Neuronal stem cell (in vitro differentiated cells): ENCODE measurements around the gene SLC35D3.

Experiments
- DNase-seq: peaks from one replicate; pipeline ENCODE4 v3.0.0-alpha.2; 2013; ENCODE audit warnings: low spot score
- H2AFZ ChIP-seq: one replicate; pipeline ENCODE4 v1.6.1; 2013; ENCODE audit warnings: mild to moderate bottlenecking, low read length, inconsistent platforms
- H2AK5ac ChIP-seq: 2 replicates; pipeline ENCODE4 v1.6.1; 2013; ENCODE audit warnings: low read depth, mild to moderate bottlenecking, inconsistent platforms, low read length, moderate library complexity, mixed read lengths
- H2BK120ac ChIP-seq: 2 replicates; pipeline ENCODE4 v1.6.1; 2013; ENCODE audit warnings: low read depth, mild to moderate bottlenecking, inconsistent platforms, low read length, moderate library complexity, mixed read lengths
- H2BK12ac ChIP-seq: one replicate; pipeline ENCODE4 v1.6.1; 2013; ENCODE audit warnings: low read length, inconsistent platforms
- H2BK15ac ChIP-seq: 2 replicates; pipeline ENCODE4 v1.6.1; 2013; ENCODE audit warnings: mild to moderate bottlenecking, low read length, inconsistent platforms, mixed read lengths
- H2BK5ac ChIP-seq: one replicate; pipeline ENCODE4 v1.6.1; 2013; ENCODE audit warnings: inconsistent platforms, mild to moderate bottlenecking, low read length, moderate library complexity
- H3K14ac ChIP-seq: one replicate; pipeline ENCODE4 v1.6.1; 2013; ENCODE audit warnings: low read length, inconsistent platforms
- H3K18ac ChIP-seq: 2 replicates; pipeline ENCODE4 v1.6.1; 2013; ENCODE audit warnings: low read length, inconsistent platforms
- H3K23ac ChIP-seq: 2 replicates; pipeline ENCODE4 v1.6.1; 2013; ENCODE audit warnings: low read depth, mild to moderate bottlenecking, mixed read lengths, low read length, inconsistent platforms; ENCODE audit not compliant: poor library complexity
- H3K27ac ChIP-seq: replicated peaks from 3 replicates; pipeline ENCODE4 v1.5.1; 2013; ENCODE audit warnings: low read length, inconsistent platforms
- H3K27me3 ChIP-seq, 3 experiments: 2 replicates each; pipeline ENCODE4 v1.6.1; 2013; ENCODE audit warnings: low read length in 3 of 3, mild to moderate bottlenecking in 2 of 3, inconsistent platforms in 1 of 3, low read depth in 1 of 3, mixed read lengths in 1 of 3, moderate library complexity in 1 of 3; ENCODE audit not compliant: control insufficient read depth in 3 of 3, insufficient read depth in 3 of 3
- H3K36me3 ChIP-seq, 2 donors: replicated peaks in 1 of 2; 2 replicates each; pipeline ENCODE4 v1.6.1; 2013; ENCODE audit warnings: low read length in 2 of 2; ENCODE audit not compliant: control insufficient read depth in 2 of 2, insufficient read depth in 2 of 2
- H3K4ac ChIP-seq: 2 replicates; pipeline ENCODE4 v1.6.1; 2013; ENCODE audit warnings: inconsistent platforms, mild to moderate bottlenecking, low read length, moderate library complexity
- H3K4me1 ChIP-seq, 2 donors: 1 replicate in 1 of 2; 2 replicates in 1 of 2; pipeline ENCODE4 v1.6.1; 2013; ENCODE audit warnings: low read length in 2 of 2, low read depth in 1 of 2; ENCODE audit not compliant: control insufficient read depth in 2 of 2, insufficient read depth in 1 of 2
- H3K4me2 ChIP-seq: one replicate; pipeline ENCODE4 v1.6.1; 2013; ENCODE audit warnings: mild to moderate bottlenecking, low read length, inconsistent platforms; ENCODE audit not compliant: insufficient read depth, poor library complexity, severe bottlenecking
- H3K4me3 ChIP-seq, 2 donors: 2 replicates each; pipeline ENCODE4 v1.5.1; 2013; ENCODE audit warnings: low read length in 2 of 2, mild to moderate bottlenecking in 2 of 2, inconsistent platforms in 1 of 2, moderate library complexity in 1 of 2
- H3K79me1 ChIP-seq: one replicate; pipeline ENCODE4 v1.6.1; 2013; ENCODE audit warnings: low read depth, mild to moderate bottlenecking, inconsistent platforms, low read length, moderate library complexity
- H3K9ac ChIP-seq: one replicate; pipeline ENCODE4 v1.6.1; 2013; ENCODE audit warnings: mild to moderate bottlenecking, low read depth, low read length, inconsistent platforms; ENCODE audit not compliant: poor library complexity
- H3K9me3 ChIP-seq, 2 donors: replicated peaks in 1 of 2; 2 replicates each; pipeline versions ENCODE3 to v1.6.1; 2013; ENCODE audit warnings: low read length in 2 of 2, mild to moderate bottlenecking in 2 of 2, inconsistent platforms in 1 of 2, low read depth in 1 of 2, mixed read lengths in 1 of 2, moderate library complexity in 1 of 2; ENCODE audit not compliant: control insufficient read depth in 2 of 2, insufficient read depth in 1 of 2
- H4K8ac ChIP-seq: one replicate; pipeline ENCODE4 v1.6.1; 2013; ENCODE audit warnings: low read depth, mild to moderate bottlenecking, inconsistent platforms, low read length, moderate library complexity
- H4K91ac ChIP-seq: one replicate; pipeline ENCODE4 v1.6.1; 2013; ENCODE audit warnings: low read length, low read depth, mild to moderate bottlenecking, inconsistent platforms; ENCODE audit not compliant: poor library complexity
- WGBS, 2 donors: extraction: QIAGEN DNeasy Blood & Tissue Kit; methylation state at CpG; one replicate each; pipeline ENCODE4 v1.1.7; 2013; ENCODE audit warnings: missing lambda C conversion rate in 2 of 2, mixed read lengths in 1 of 2; ENCODE audit not compliant: insufficient read length in 2 of 2, insufficient replicate concordance in 1 of 2; ENCODE audit errors: extremely low coverage in 2 of 2; 5-methylcytosine and 5-hydroxymethylcytosine counted together

Gene SLC35D3

GRCh38 chr6:136968837-136969236, 46.7 kb downstream of the SLC35D3 start:
- Histone ChIP-seq H2BK12ac (no peak overlapping the region), H3K4me1 (peaks cover 0 to 4% of the 10 kb centered on the region in 2 donors), H3K23ac (no peak overlapping the region), H3K9me3 (no peaks in the 10 kb centered on the region), H2AK5ac (no peak overlapping the region), H3K27ac (no peak overlapping the region), H3K9ac (no peak overlapping the region), H3K36me3 (no peaks in the 10 kb centered on the region), H3K14ac (no peak overlapping the region), H3K4ac (no peak overlapping the region), H3K4me2 (no peak overlapping the region), H2BK120ac (no peak overlapping the region), H2AFZ (no peak overlapping the region), H3K18ac (no peak overlapping the region), H2BK5ac (no peak overlapping the region), H4K8ac (no peak overlapping the region), H2BK15ac (no peak overlapping the region), H3K79me1 (no peaks in the 10 kb centered on the region), H3K27me3 (no peaks in the 10 kb centered on the region), H4K91ac (no peak overlapping the region), H3K4me3 (no peak overlapping the region)
- no CpG with 5 or more reads among the region's 7 CpGs for WGBS, 2 donors
- no peak for DNase-seq

GRCh38 chr6:136969433-136969832, 47.3 kb downstream of the SLC35D3 start:
- no peak overlapping the region for H3K4ac ChIP-seq
- no peaks in the 10 kb centered on the region for H3K9me3 ChIP-seq
- no peak overlapping the region for H3K18ac ChIP-seq
- no peak overlapping the region for H2AK5ac ChIP-seq
- no peak overlapping the region for H4K8ac ChIP-seq
- H3K14ac ChIP-seq = no peak overlapping the region
- H2AFZ ChIP-seq = no peak overlapping the region
- H2BK120ac ChIP-seq = no peak overlapping the region
- no peak for DNase-seq
- H3K23ac ChIP-seq = no peak overlapping the region
- H2BK15ac ChIP-seq = no peak overlapping the region
- no peak overlapping the region for H3K27ac ChIP-seq
- H2BK12ac ChIP-seq = no peak overlapping the region
- H3K4me1 ChIP-seq = peaks cover 0 to 3% of the 10 kb centered on the region in 2 donors
- WGBS, 2 donors = no CpG with 5 or more reads among the region's 5 CpGs
- no peaks in the 10 kb centered on the region for H3K27me3 ChIP-seq
- H3K4me2 ChIP-seq = no peak overlapping the region
- H3K4me3 ChIP-seq = no peak overlapping the region
- H3K9ac ChIP-seq = no peak overlapping the region
- no peak overlapping the region for H2BK5ac ChIP-seq
- H3K79me1 ChIP-seq = no peaks in the 10 kb centered on the region
- no peaks in the 10 kb centered on the region for H3K36me3 ChIP-seq
- no peak overlapping the region for H4K91ac ChIP-seq

GRCh38 chr6:136969930-136970329, 47.8 kb downstream of the SLC35D3 start:
- no peak overlapping the region for H3K18ac ChIP-seq
- H3K27ac ChIP-seq = no peak overlapping the region
- no CpG with 5 or more reads among the region's 4 CpGs for WGBS, 2 donors
- H3K4me2 ChIP-seq = no peak overlapping the region
- no peak overlapping the region for H4K91ac ChIP-seq
- H3K4ac ChIP-seq = no peak overlapping the region
- no peak overlapping the region for H3K14ac ChIP-seq
- no peaks in the 10 kb centered on the region for H3K9me3 ChIP-seq
- H3K9ac ChIP-seq = no peak overlapping the region
- no peaks in the 10 kb centered on the region for H3K36me3 ChIP-seq
- H2AFZ ChIP-seq = no peak overlapping the region
- no peaks in the 10 kb centered on the region for H3K27me3 ChIP-seq
- H2BK15ac ChIP-seq = no peak overlapping the region
- no peak overlapping the region for H2BK120ac ChIP-seq
- no peak overlapping the region for H3K23ac ChIP-seq
- H4K8ac ChIP-seq = no peak overlapping the region
- H2AK5ac ChIP-seq = no peak overlapping the region
- no peaks in the 10 kb centered on the region for H3K4me1 ChIP-seq
- H2BK5ac ChIP-seq = no peak overlapping the region
- DNase-seq = no peak
- no peaks in the 10 kb centered on the region for H3K79me1 ChIP-seq
- H3K4me3 ChIP-seq = no peak overlapping the region
- no peak overlapping the region for H2BK12ac ChIP-seq

- Histone ChIP-seq H3K18ac (no peak overlapping the region), H2BK15ac (no peak overlapping the region), H3K14ac (no peak overlapping the region), H2BK120ac (no peak overlapping the region), H2BK5ac (no peak overlapping the region), H4K8ac (no peak overlapping the region), H3K4me3 (no peak overlapping the region), H3K4ac (no peak overlapping the region), H3K27ac (no peak overlapping the region), H3K79me1 (no peaks in the 10 kb centered on the region), H3K36me3 (no peaks in the 10 kb centered on the region), H3K27me3 (no peaks in the 10 kb centered on the region), H3K4me1 (no peaks in the 10 kb centered on the region), H2AK5ac (no peak overlapping the region), H3K4me2 (no peak overlapping the region), H2BK12ac (no peak overlapping the region), H3K23ac (no peak overlapping the region), H2AFZ (no peak overlapping the region), H3K9me3 (no peaks in the 10 kb centered on the region), H3K9ac (no peak overlapping the region), H4K91ac (no peak overlapping the region)
- no peak for DNase-seq
- no CpG with 5 or more reads among the region's 6 CpGs for WGBS, 2 donors
Measured at GRCh38 chr6:136971609-136972008, 49.5 kb downstream of the SLC35D3 start.
